Effector memory CD4-positive, alpha-beta T cell (primary cell): ENCODE results near the gene THADA.

Source experiments
- DNase-seq, 3 donors: peaks; one replicate each; pipeline ENCODE4 v3.0.0-alpha.2; 2020
- H3K27ac ChIP-seq: 2 replicates; pipeline ENCODE4 v1.7.0; 2013; ENCODE audit warnings: mild to moderate bottlenecking, low read length, moderate library complexity; ENCODE audit not compliant: insufficient read depth, poor library complexity, severe bottlenecking
- H3K27me3 ChIP-seq: replicated peaks from 2 replicates; pipeline ENCODE4 v1.7.0; 2013; ENCODE audit warnings: mild to moderate bottlenecking, low read length; ENCODE audit not compliant: insufficient read depth, control insufficient read depth, poor library complexity, severe bottlenecking
- H3K36me3 ChIP-seq: 2 replicates; pipeline ENCODE4 v1.7.0; 2013; ENCODE audit warnings: mild to moderate bottlenecking, low read length, moderate library complexity; ENCODE audit not compliant: control insufficient read depth, insufficient read depth
- H3K4me1 ChIP-seq: 2 replicates; pipeline ENCODE4 v1.7.0; 2013; ENCODE audit warnings: low read length, mild to moderate bottlenecking; ENCODE audit not compliant: control insufficient read depth, insufficient read depth, poor library complexity, severe bottlenecking
- H3K4me3 ChIP-seq: 2 replicates; pipeline ENCODE4 v1.7.0; 2013; ENCODE audit warnings: low read length, low read depth, mild to moderate bottlenecking; ENCODE audit not compliant: insufficient read depth, poor library complexity, severe bottlenecking
- H3K9me3 ChIP-seq: 2 replicates; pipeline ENCODE4 v1.7.0; 2013; ENCODE audit warnings: mild to moderate bottlenecking, low read length, moderate library complexity; ENCODE audit not compliant: control insufficient read depth

Gene THADA

DNA sequence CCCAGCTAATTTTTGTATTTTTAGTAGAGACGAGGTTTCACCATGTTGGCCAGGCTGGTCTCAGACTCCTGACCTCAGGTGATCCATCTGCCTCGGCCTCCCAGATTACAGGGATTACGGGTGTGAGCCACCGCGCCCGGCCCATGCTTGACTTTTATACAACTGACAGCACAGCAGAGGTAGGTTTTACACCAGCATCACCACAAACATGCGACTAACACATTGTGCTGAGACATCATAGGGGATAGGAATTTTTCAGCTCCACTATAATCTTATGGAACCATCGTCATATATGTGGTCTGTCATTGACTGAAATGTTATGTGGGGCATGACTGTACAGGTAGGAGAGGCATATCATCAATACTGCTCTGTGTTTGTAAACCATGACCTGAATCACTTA, 122.1 kb downstream of the THADA start:
- H3K27me3 ChIP-seq, result no peaks in the 10 kb centered on the region
- no peak overlapping the region for H3K27ac ChIP-seq
- H3K9me3 ChIP-seq, result no peaks in the 10 kb centered on the region
- H3K36me3 ChIP-seq, result no peaks in the 10 kb centered on the region
- no peak for DNase-seq
- H3K4me3 ChIP-seq, result no peak overlapping the region
- H3K4me1 ChIP-seq, result no peaks in the 10 kb centered on the region

GRCh38 chr2:43472527-43473194, 123.2 kb downstream of the THADA start:
- H3K27me3 ChIP-seq, result no peaks in the 10 kb centered on the region
- H3K9me3 ChIP-seq, result no peaks in the 10 kb centered on the region
- DNase-seq, result no peak
- H3K4me3 ChIP-seq, result no peak overlapping the region
- no peaks in the 10 kb centered on the region for H3K36me3 ChIP-seq
- H3K27ac ChIP-seq, result no peak overlapping the region
- H3K4me1 ChIP-seq, result no peaks in the 10 kb centered on the region

DNA sequence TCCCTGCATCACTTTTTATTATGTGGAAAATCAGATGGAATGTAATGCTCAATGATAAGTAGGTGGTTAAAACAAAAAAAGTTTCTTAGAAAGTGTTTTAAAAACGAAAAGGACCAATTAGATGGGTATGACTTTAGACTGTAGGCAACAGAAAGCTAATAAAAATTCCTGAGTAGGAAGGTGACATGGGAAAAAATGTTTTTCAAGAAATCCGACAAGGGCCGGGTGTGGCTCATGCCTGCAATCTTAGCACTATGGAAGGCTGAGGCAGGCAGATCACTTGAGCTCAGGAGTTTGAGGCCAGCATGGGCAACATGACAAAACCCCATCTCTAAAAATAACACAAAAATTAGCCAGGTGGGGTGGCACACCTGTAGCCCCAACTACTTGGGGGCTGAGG, 126.1 kb downstream of the THADA start:
- no peak for DNase-seq
- Histone ChIP-seq H3K9me3 (no peaks in the 10 kb centered on the region), H3K4me1 (no peaks in the 10 kb centered on the region), H3K27ac (no peak overlapping the region), H3K27me3 (no peaks in the 10 kb centered on the region), H3K36me3 (no peaks in the 10 kb centered on the region), H3K4me3 (no peak overlapping the region)

DNA sequence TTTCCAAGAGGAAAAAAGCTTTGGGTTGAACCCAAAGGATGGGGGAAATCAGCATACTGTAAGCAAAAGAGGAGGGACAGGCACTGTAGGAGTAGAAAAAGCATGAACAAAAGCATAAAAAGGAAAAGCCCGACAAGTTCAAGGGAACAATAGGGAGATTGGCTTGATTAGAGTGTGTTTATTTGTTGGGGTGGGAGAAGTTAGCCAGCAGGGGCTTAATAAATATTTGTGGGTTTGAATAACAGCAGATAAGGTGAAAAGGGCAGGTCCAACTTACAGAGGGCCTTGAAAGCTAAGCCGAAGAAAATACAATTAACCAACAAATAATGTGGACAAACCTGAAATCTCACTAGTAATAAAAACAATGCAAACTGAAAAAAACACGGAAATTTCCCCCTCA, 126.7 kb downstream of the THADA start:
- Histone ChIP-seq H3K4me3 (no peak overlapping the region), H3K9me3 (no peaks in the 10 kb centered on the region), H3K27ac (no peak overlapping the region), H3K36me3 (no peaks in the 10 kb centered on the region), H3K4me1 (no peaks in the 10 kb centered on the region), H3K27me3 (no peaks in the 10 kb centered on the region)
- no peak for DNase-seq

DNA sequence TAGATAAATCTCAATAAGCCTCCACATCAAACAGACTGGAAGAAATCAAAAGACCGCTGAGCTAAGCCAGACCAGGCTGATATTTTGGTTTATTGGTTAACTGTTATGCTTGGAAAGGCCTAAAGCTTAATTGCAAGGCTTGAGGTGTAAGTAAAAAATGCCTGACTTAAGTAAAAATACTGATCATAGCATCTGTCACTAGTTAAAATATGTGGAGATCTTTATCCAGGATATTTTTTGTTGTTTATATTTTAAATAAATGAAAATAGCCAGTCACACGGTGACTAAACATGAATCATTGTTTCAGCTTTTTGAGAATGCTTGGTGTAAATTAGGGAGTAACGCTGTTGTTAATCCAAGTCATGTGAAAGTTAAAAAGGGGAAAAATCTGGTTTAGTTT, 127.9 kb downstream of the THADA start:
- no peaks in the 10 kb centered on the region for H3K9me3 ChIP-seq
- H3K4me1 ChIP-seq, result no peaks in the 10 kb centered on the region

DNA sequence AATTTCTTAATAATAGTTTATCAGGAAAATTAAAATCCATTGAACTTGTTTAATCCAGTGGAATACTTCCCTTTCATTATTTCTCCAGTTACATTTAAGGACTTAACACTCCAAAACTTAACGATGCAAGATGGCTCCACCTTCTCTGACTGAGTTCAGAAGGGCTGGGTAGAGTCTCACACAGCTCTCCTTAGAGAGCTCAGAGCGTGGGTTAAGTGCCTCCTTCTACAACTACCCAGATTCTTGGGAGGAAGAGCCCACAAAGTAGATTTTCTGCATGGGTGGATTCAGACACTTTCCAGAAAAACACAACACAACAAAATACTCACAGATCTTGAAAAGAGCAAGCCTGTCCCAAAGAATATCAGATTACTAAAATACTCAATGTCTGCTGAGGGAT, 130.6 kb downstream of the THADA start:
- no peaks in the 10 kb centered on the region for H3K4me1 ChIP-seq
- no peak for DNase-seq
- H3K27ac ChIP-seq, result no peak overlapping the region
- H3K9me3 ChIP-seq, result no peaks in the 10 kb centered on the region
- H3K27me3 ChIP-seq, result no peaks in the 10 kb centered on the region
- H3K4me3 ChIP-seq, result no peak overlapping the region
- H3K36me3 ChIP-seq, result no peaks in the 10 kb centered on the region

More for the DNA sequence above, 127.9 kb downstream of the THADA start:
- no peak overlapping the region for H3K27ac ChIP-seq
- H3K27me3 ChIP-seq, result no peaks in the 10 kb centered on the region
- H3K4me3 ChIP-seq, result no peak overlapping the region
- DNase-seq, result no peak
- no peaks in the 10 kb centered on the region for H3K36me3 ChIP-seq

DNA sequence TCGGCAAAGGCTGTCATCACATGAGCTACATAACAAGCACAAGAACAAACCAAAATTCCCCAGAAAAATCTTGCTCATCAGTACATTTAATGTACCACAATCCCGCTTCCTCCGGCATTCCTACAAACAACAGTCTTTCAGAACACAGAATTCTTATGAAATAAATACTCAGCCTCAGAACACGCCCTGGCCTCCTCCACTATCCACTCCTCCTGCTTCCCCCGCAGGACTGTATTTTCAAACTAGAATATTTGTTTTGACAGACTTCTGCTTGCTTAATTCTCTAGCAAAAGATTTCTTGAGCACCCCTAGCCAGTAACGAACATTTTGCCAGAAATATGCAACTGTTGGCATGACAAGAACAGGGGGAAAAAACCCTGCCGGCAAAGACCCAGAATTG, 131.2 kb downstream of the THADA start:
- Histone ChIP-seq H3K36me3 (no peaks in the 10 kb centered on the region), H3K27me3 (no peaks in the 10 kb centered on the region), H3K4me3 (no peak overlapping the region), H3K9me3 (no peaks in the 10 kb centered on the region), H3K27ac (no peak overlapping the region), H3K4me1 (no peaks in the 10 kb centered on the region)
- no peak for DNase-seq

GRCh38 chr2:43462866-43463641, 132.8 kb downstream of the THADA start:
- no peaks in the 10 kb centered on the region for H3K36me3 ChIP-seq
- H3K27me3 ChIP-seq, result no peaks in the 10 kb centered on the region
- no peaks in the 10 kb centered on the region for H3K9me3 ChIP-seq
- H3K27ac ChIP-seq, result no peak overlapping the region
- no peaks in the 10 kb centered on the region for H3K4me1 ChIP-seq
- no peak overlapping the region for H3K4me3 ChIP-seq
- DNase-seq, result no peak

- Histone ChIP-seq H3K36me3 (no peaks in the 10 kb centered on the region), H3K27me3 (no peaks in the 10 kb centered on the region), H3K4me1 (no peaks in the 10 kb centered on the region), H3K9me3 (no peaks in the 10 kb centered on the region), H3K4me3 (no peak overlapping the region), H3K27ac (no peak overlapping the region)
- no peak for DNase-seq
These were observed 134.3 kb downstream of the THADA start for GRCh38 chr2:43461453-43462073.
